ENCODE results near the gene FOXJ1.

Gene FOXJ1

GRCh38 chr17:76089680-76090516 is 51.1 kb downstream of the FOXJ1 start:
- DNase-seq = no peak

GRCh38 chr17:76088868-76089576 is 52.0 kb downstream of the FOXJ1 start:
- DNase-seq = no peak

- no peak for DNase-seq
Observed at GRCh38 chr17:76088041-76088867, 52.8 kb downstream of the FOXJ1 start.

GRCh38 chr17:76087531-76087930 is 53.5 kb downstream of the FOXJ1 start:
- DNase-seq = no peak

GRCh38 chr17:76086384-76086783 is 54.7 kb downstream of the FOXJ1 start:
- no peak for DNase-seq
